Measurements from ENCODE around the gene GRK6.

- TF ChIP-seq CTCF (IDR thresholded peaks at IDR 0.05; ENCODE audit: poor library complexity, severe bottlenecking): no peak
- TF ChIP-seq POLR2AphosphoS5 (IDR thresholded peaks at IDR 0.05): no peak
Observed at GRCh38 chr5:177396807-177397206, 29.7 kb upstream of the GRK6 start.

Data from neural cell (in vitro differentiated cells).